Activated B cell treated with CpG ODN at 0.5 μM for 24 hours (primary cell): Measurements from ENCODE around the gene GCNA. TPM values are rescaled to one million over a fixed set of nuclear protein-coding genes. Genes with fewer than 3 reads are reported as not detected.

Source experiments
- ATAC-seq: fragments of 200-7000 bp; cut with Tn5 transposase; one replicate; pipeline ENCODE4 v1.10.0; 2021; ENCODE audit warnings: low read depth, mild to moderate bottlenecking, moderate library complexity
- CTCF ChIA-PET: fragments of 350-600 bp; sonication (Branson Sonifier 250); formaldehyde crosslinking; loops from one replicate; lab custom pipeline; 2021; ENCODE audit warnings: antibody characterized with exemption; lab: Charles Lee
- POLR2A ChIA-PET: fragments of 350-600 bp; sonication (Branson Sonifier 250); formaldehyde crosslinking; loops from one replicate; lab custom pipeline; 2021; ENCODE audit warnings: antibody characterized with exemption; lab: Charles Lee
- DNase-seq: peaks from one replicate; pipeline ENCODE4 v3.0.0; 2022
- H3K27ac Mint-ChIP-seq: one replicate; pipeline ENCODE4 v1.8.0; 2020; ENCODE audit warnings: mixed read lengths
- H3K27me3 Mint-ChIP-seq: one replicate; pipeline ENCODE4 v1.8.0; 2021; ENCODE audit warnings: mixed read lengths
- H3K36me3 Mint-ChIP-seq: one replicate; pipeline ENCODE4 v1.8.0; 2021; ENCODE audit warnings: low read depth, mixed read lengths
- H3K4me1 Mint-ChIP-seq: one replicate; pipeline ENCODE4 v1.8.0; 2021; ENCODE audit warnings: mixed read lengths
- H3K4me3 Mint-ChIP-seq: one replicate; pipeline ENCODE4 v1.8.0; 2020; ENCODE audit warnings: mild to moderate bottlenecking, mixed read lengths
- H3K9me3 Mint-ChIP-seq: one replicate; pipeline ENCODE4 v1.8.0; 2020; ENCODE audit warnings: mixed read lengths
- CTCF ChIP-seq: fragments of 200-600 bp; IDR thresholded peaks from one replicate; pipeline ENCODE4 v1.8.0; 2022; ENCODE audit warnings: antibody characterized with exemption, mild to moderate bottlenecking
- intact Hi-C: fragments of 100-400 bp; cut with micrococcal nuclease; formaldehyde crosslinking; loops from one replicate; pipeline ENCODE4 v1.15.1; 2024
- total RNA-seq: library from RNA; stranded (reverse); gene quantifications from 2 replicates; pipeline ENCODE4 v1.2.3, GENCODE V29; 2022

Gene GCNA
- total RNA-seq, 1 donor from 2014 or later: 4.1 TPM

GRCh38 chrX:71612256-71612655 is 34.0 kb downstream of the GCNA start:
- ATAC-seq: no peak
- no peak for DNase-seq
- no peak for TF ChIP-seq CTCF
- CTCF ChIA-PET: no interaction called here
- no peaks in the 10 kb centered on the region for H3K27me3 Mint-ChIP-seq
- intact Hi-C loops: no loop called here
- no peak overlapping the region for H3K27ac Mint-ChIP-seq
- POLR2A ChIA-PET: no interaction called here
- no peaks in the 10 kb centered on the region for H3K9me3 Mint-ChIP-seq
- peaks cover 67% of the 10 kb centered on the region for H3K36me3 Mint-ChIP-seq
- no peak overlapping the region for H3K4me3 Mint-ChIP-seq
- H3K4me1 Mint-ChIP-seq: peaks cover 32% of the 10 kb centered on the region

- TF ChIP-seq CTCF: no peak
- ATAC-seq (no peak), DNase-seq (no peak)
- Mint-ChIP-seq H3K9me3 (no peaks in the 10 kb centered on the region), H3K27me3 (no peaks in the 10 kb centered on the region), H3K36me3 (peaks cover 42% of the 10 kb centered on the region), H3K4me1 (peaks cover 38% of the 10 kb centered on the region), H3K4me3 (no peak overlapping the region), H3K27ac (no peak overlapping the region)
- POLR2A ChIA-PET: interaction anchor here (0.6 kb wide), 1 partner anchor 82 kb away, joined by 3 read pairs; the partner anchor contains the start of gene OGT
- CTCF ChIA-PET: no interaction called here
- intact Hi-C loops: no loop called here
These were observed 36.8 kb downstream of the GCNA start for GRCh38 chrX:71615056-71615455.

GRCh38 chrX:71615954-71616353 is 37.7 kb downstream of the GCNA start:
- H3K36me3 Mint-ChIP-seq: peaks cover 35% of the 10 kb centered on the region
- H3K27me3 Mint-ChIP-seq: no peaks in the 10 kb centered on the region
- no peaks in the 10 kb centered on the region for H3K9me3 Mint-ChIP-seq
- intact Hi-C loops: no loop called here
- ChIA-PET CTCF (no interaction called here), POLR2A (no interaction called here)
- DNase-seq: no peak
- TF ChIP-seq CTCF: no peak
- no peak for ATAC-seq
- peaks cover 45% of the 10 kb centered on the region for H3K4me1 Mint-ChIP-seq
- peak overlapping the region; percentile 30 for H3K27ac Mint-ChIP-seq
- H3K4me3 Mint-ChIP-seq: peak overlapping the region; percentile 38

- intact Hi-C loops: no loop called here
- peak overlapping the region; percentile 64 for H3K4me3 Mint-ChIP-seq
- no peak for DNase-seq
- no peak for TF ChIP-seq CTCF
- no peak overlapping the region for H3K27ac Mint-ChIP-seq
- H3K4me1 Mint-ChIP-seq: peaks cover 49% of the 10 kb centered on the region
- H3K9me3 Mint-ChIP-seq: no peaks in the 10 kb centered on the region
- ChIA-PET POLR2A (interaction anchor here (1.1 kb wide), 1 partner anchor 13 kb away, joined by 3 read pairs; no protein-coding TSS in a partner anchor), CTCF (no interaction called here)
- no peaks in the 10 kb centered on the region for H3K27me3 Mint-ChIP-seq
- ATAC-seq: no peak
- H3K36me3 Mint-ChIP-seq: peaks cover 26% of the 10 kb centered on the region
These were observed 38.7 kb downstream of the GCNA start for GRCh38 chrX:71616672-71617529.

GRCh38 chrX:71617742-71618141 is 39.5 kb downstream of the GCNA start:
- peaks cover 20% of the 10 kb centered on the region for H3K36me3 Mint-ChIP-seq
- TF ChIP-seq CTCF: no peak
- H3K4me1 Mint-ChIP-seq: peaks cover 57% of the 10 kb centered on the region
- intact Hi-C loops: loop anchor here (2.0 kb wide), 2 partner anchors 19 to 33 kb away; no protein-coding TSS in a partner anchor
- ATAC-seq (no peak), DNase-seq (no peak)
- peak overlapping the region; percentile 84 for H3K27ac Mint-ChIP-seq
- no peaks in the 10 kb centered on the region for H3K9me3 Mint-ChIP-seq
- no peaks in the 10 kb centered on the region for H3K27me3 Mint-ChIP-seq
- ChIA-PET POLR2A (interaction anchor here (0.7 to 1.5 kb wide), 3 partner anchors 9 to 33 kb away, joined by 3 to 7 read pairs (median 4); no protein-coding TSS in a partner anchor), CTCF (interaction anchor here (1.4 kb wide), 1 partner anchor 35 kb away, joined by 5 read pairs; no protein-coding TSS in a partner anchor)
- peak overlapping the region; percentile 64 for H3K4me3 Mint-ChIP-seq
